H9 (cell line): ENCODE results near the gene MCM8. TPM values are rescaled to one million over a fixed set of nuclear protein-coding genes. Genes with fewer than 3 reads are reported as not detected.

Experiments used
- DNase-seq: peaks from one replicate; pipeline ENCODE4 v3.0.0-alpha.2; 2017
- H2AFZ ChIP-seq: one replicate; pipeline ENCODE4 v1.6.1; 2013; ENCODE audit warnings: mild to moderate bottlenecking, low read length, control low read depth, moderate library complexity
- H2AK5ac ChIP-seq: 2 replicates; pipeline ENCODE4 v1.6.1; 2013; ENCODE audit warnings: low read length, control low read depth, mixed read lengths; ENCODE audit not compliant: insufficient read length
- H2BK120ac ChIP-seq: one replicate; pipeline ENCODE4 v1.6.1; 2013; ENCODE audit warnings: low read depth, mild to moderate bottlenecking, low read length, control low read depth, inconsistent platforms; ENCODE audit not compliant: poor library complexity, severe bottlenecking
- H2BK12ac ChIP-seq: 2 replicates; pipeline ENCODE4 v1.6.1; 2013; ENCODE audit warnings: low read length, control low read depth, mixed read lengths, low read depth; ENCODE audit not compliant: insufficient read length
- H2BK15ac ChIP-seq: 2 replicates; pipeline ENCODE4 v1.6.1; 2013; ENCODE audit warnings: low read depth, low read length, control low read depth
- H2BK20ac ChIP-seq: one replicate; pipeline ENCODE4 v1.6.1; 2013; ENCODE audit warnings: low read depth, mild to moderate bottlenecking, low read length, control low read depth, inconsistent platforms; ENCODE audit not compliant: poor library complexity, severe bottlenecking
- H2BK5ac ChIP-seq: 2 replicates; pipeline ENCODE4 v1.6.1; 2013; ENCODE audit warnings: low read length, control low read depth, mixed read lengths; ENCODE audit not compliant: insufficient read length
- H3K14ac ChIP-seq: 2 replicates; pipeline ENCODE4 v1.6.1; 2013; ENCODE audit warnings: low read length, control low read depth; ENCODE audit not compliant: insufficient read depth
- H3K18ac ChIP-seq: 2 replicates; pipeline ENCODE4 v1.6.1; 2013; ENCODE audit warnings: low read depth, mild to moderate bottlenecking, mixed read lengths, low read length, control low read depth; ENCODE audit not compliant: insufficient read length
- H3K23ac ChIP-seq: 2 replicates; pipeline ENCODE4 v1.6.1; 2013; ENCODE audit warnings: low read length, control low read depth, mixed read lengths, low read depth; ENCODE audit not compliant: insufficient read length
- H3K23me2 ChIP-seq: 2 replicates; pipeline ENCODE4 v1.6.1; 2013; ENCODE audit warnings: low read depth, mild to moderate bottlenecking, mixed read lengths, low read length, control low read depth; ENCODE audit not compliant: insufficient read length, poor library complexity, severe bottlenecking
- H3K27ac ChIP-seq: 2 replicates; pipeline ENCODE4 v1.5.1; 2013; ENCODE audit warnings: low read length, control low read depth, mixed read lengths, low read depth; ENCODE audit not compliant: insufficient read length
- H3K27me3 ChIP-seq: 2 replicates; pipeline ENCODE4 v1.6.1; 2013; ENCODE audit warnings: low read length, control low read depth, inconsistent platforms; ENCODE audit not compliant: insufficient read depth
- H3K4ac ChIP-seq: 2 replicates; pipeline ENCODE4 v1.6.1; 2013; ENCODE audit warnings: low read depth, mild to moderate bottlenecking, control low read depth, inconsistent platforms, low read length, moderate library complexity
- H3K4me1 ChIP-seq: 2 replicates; pipeline ENCODE4 v1.6.1; 2013; ENCODE audit warnings: low read length, control low read depth, inconsistent platforms; ENCODE audit not compliant: insufficient read depth
- H3K4me2 ChIP-seq: 2 replicates; pipeline ENCODE4 v1.6.1; 2013; ENCODE audit warnings: low read length, control low read depth, mixed read lengths; ENCODE audit not compliant: insufficient read length, insufficient read depth
- H3K56ac ChIP-seq: 2 replicates; pipeline ENCODE4 v1.6.1; 2013; ENCODE audit warnings: low read depth, mild to moderate bottlenecking, mixed read lengths, low read length, control low read depth; ENCODE audit not compliant: insufficient read length
- H3K79me1 ChIP-seq: 2 replicates; pipeline ENCODE4 v1.6.1; 2013; ENCODE audit warnings: low read depth, mild to moderate bottlenecking, moderate library complexity, low read length, control low read depth, inconsistent platforms; ENCODE audit not compliant: insufficient read depth, poor library complexity, severe bottlenecking
- H3K79me2 ChIP-seq: 2 replicates; pipeline ENCODE4 v1.6.1; 2013; ENCODE audit warnings: low read length, control low read depth, inconsistent platforms; ENCODE audit not compliant: insufficient read depth
- H3K9ac ChIP-seq: 2 replicates; pipeline ENCODE4 v1.6.1; 2013; ENCODE audit warnings: low read length, control low read depth, mixed read lengths; ENCODE audit not compliant: insufficient read length; ENCODE audit errors: extremely low read depth
- H3K9me3 ChIP-seq: one replicate; pipeline ENCODE4 v1.6.1; 2013; ENCODE audit warnings: low read depth, low read length, inconsistent platforms; ENCODE audit not compliant: control insufficient read depth
- H3T11ph ChIP-seq: one replicate; pipeline ENCODE4 v1.6.1; 2013; ENCODE audit warnings: mild to moderate bottlenecking, low read length, control low read depth, inconsistent platforms
- H4K20me1 ChIP-seq: one replicate; pipeline ENCODE4 v1.6.1; 2013; ENCODE audit not compliant: control insufficient read depth, insufficient read length, insufficient read depth
- H4K5ac ChIP-seq: 2 replicates; pipeline ENCODE4 v1.6.1; 2013; ENCODE audit warnings: low read depth, mild to moderate bottlenecking, mixed read lengths, low read length, control low read depth; ENCODE audit not compliant: insufficient read length
- H4K8ac ChIP-seq: replicated peaks from 2 replicates; pipeline ENCODE4 v1.6.1; 2013; ENCODE audit warnings: low read length, control low read depth, mixed read lengths, low read depth; ENCODE audit not compliant: insufficient read length
- H4K91ac ChIP-seq: 2 replicates; pipeline ENCODE4 v1.6.1; 2013; ENCODE audit warnings: low read depth, mild to moderate bottlenecking, moderate library complexity, mixed read lengths, low read length, control low read depth; ENCODE audit not compliant: insufficient read length
- H3K27ac Mint-ChIP-seq, 3 experiments: 2 replicates in 2 of 3; 3 replicates in 1 of 3; pipeline ENCODE4 v1.8.0; 2020 to 2021; ENCODE audit warnings: mixed read lengths in 3 of 3, mild to moderate bottlenecking in 1 of 3, moderate library complexity in 1 of 3
- H3K27me3 Mint-ChIP-seq: 2 replicates; pipeline ENCODE4 v1.8.0; 2021; ENCODE audit warnings: low read depth, mild to moderate bottlenecking, moderate library complexity, mixed read lengths
- H3K36me3 Mint-ChIP-seq, 3 experiments: 2 replicates in 2 of 3; 3 replicates in 1 of 3; pipeline ENCODE4 v1.8.0; 2020 to 2021; ENCODE audit warnings: low read depth in 3 of 3, mixed read lengths in 3 of 3; ENCODE audit not compliant: insufficient read depth in 1 of 3
- H3K4me1 Mint-ChIP-seq, 2 experiments: 2 replicates each; pipeline ENCODE4 v1.8.0; 2020; ENCODE audit warnings: mixed read lengths in 2 of 2
- H3K4me3 Mint-ChIP-seq, 2 experiments: 2 replicates in 1 of 2; 3 replicates in 1 of 2; pipeline ENCODE4 v1.8.0; 2020 to 2021; ENCODE audit warnings: mild to moderate bottlenecking in 2 of 2, mixed read lengths in 2 of 2, moderate library complexity in 1 of 2
- H3K9me3 Mint-ChIP-seq, 2 experiments: 2 replicates in 1 of 2; 3 replicates in 1 of 2; pipeline ENCODE4 v1.8.0; 2020; ENCODE audit warnings: mild to moderate bottlenecking in 2 of 2, mixed read lengths in 2 of 2, moderate library complexity in 1 of 2
- CTCF ChIP-seq: fragments of 200-600 bp; sonication (generic); conservative IDR thresholded peaks from 3 replicates; pipeline ENCODE4 v1.8.0; 2021; ENCODE audit warnings: antibody characterized with exemption, mild to moderate bottlenecking
- WGBS: extraction: QIAGEN DNeasy Blood & Tissue Kit; methylation state at CpG from one replicate; pipeline ENCODE4 v1.1.7; 2013; ENCODE audit warnings: missing lambda C conversion rate, low lambda C conversion rate, mixed read lengths; ENCODE audit not compliant: insufficient read length; ENCODE audit errors: extremely low coverage; 5-methylcytosine and 5-hydroxymethylcytosine counted together
- total RNA-seq: library from RNA; stranded (reverse); gene quantifications from 2 replicates; pipeline ENCODE4 v1.2.1, GENCODE V29; 2021

MCM8 gene
- total RNA-seq, 1 experiment from 2014 or later = 32.2 TPM

- Histone ChIP-seq H3K4ac (no peak overlapping the region), H2AK5ac (no peak overlapping the region), H3K4me2 (no peak overlapping the region), H3T11ph (no peak overlapping the region), H3K4me1 (no peaks in the 10 kb centered on the region), H3K27ac (no peak overlapping the region), H2BK5ac (no peak overlapping the region), H3K9me3 (no peaks in the 10 kb centered on the region), H3K9ac (no peak overlapping the region), H3K18ac (no peak overlapping the region), H3K79me1 (no peaks in the 10 kb centered on the region), H3K23me2 (no peaks in the 10 kb centered on the region), H2BK20ac (no peak overlapping the region), H2AFZ (no peak overlapping the region), H2BK12ac (no peak overlapping the region), H3K14ac (no peak overlapping the region), H3K23ac (no peak overlapping the region), H3K56ac (no peak overlapping the region), H4K5ac (no peak overlapping the region), H4K91ac (no peak overlapping the region), H4K8ac (no peak overlapping the region), H2BK120ac (no peak overlapping the region), H2BK15ac (no peak overlapping the region), H4K20me1 (no peaks in the 10 kb centered on the region), H3K27me3 (no peaks in the 10 kb centered on the region), H3K79me2 (no peaks in the 10 kb centered on the region)
- Mint-ChIP-seq H3K9me3 (no peaks in the 10 kb centered on the region), H3K36me3 (peaks cover 0 to 1% (median 1%) of the 10 kb centered on the region in 3 experiments; a peak in 4 of 7 replicates), H3K27me3 (peaks cover 21% of the 10 kb centered on the region), H3K27ac (no peak overlapping the region), H3K4me1 (peaks cover 4 to 6% of the 10 kb centered on the region in 2 experiments; a peak in 2 of 4 replicates), H3K4me3 (no peak overlapping the region)
- no CpG with 5 or more reads among the region's 3 CpGs for WGBS
- no peak for TF ChIP-seq CTCF
- DNase-seq = no peak
These were observed 17.7 kb upstream of the MCM8 start for GRCh38 chr20:5932796-5933195.
